Sigmoid colon (tissue), 4 donors: ENCODE measurements around the gene TMEM201.
"Not testable (repeated sequence)": the region's sequence is repeated elsewhere in the genome, so short reads cannot be mapped to it uniquely, and the experiment has no call there.

Source experiments
- EP300 ChIP-seq, 4 donors: sonication (generic); formaldehyde crosslinking; IDR thresholded peaks; one replicate each; pipeline ENCODE4 v1.6.1; 2017; ENCODE audit warnings: antibody characterized with exemption in 4 of 4
- POLR2A ChIP-seq, 2 donors: fragments of 450-650 bp; IDR thresholded peaks; one replicate each; pipeline ENCODE4 v1.6.1; 2016; ENCODE audit warnings: antibody characterized with exemption in 2 of 2, mild to moderate bottlenecking in 2 of 2, moderate library complexity in 2 of 2
- POLR2AphosphoS5 ChIP-seq, 4 donors: sonication (generic); formaldehyde crosslinking; IDR thresholded peaks; one replicate each; pipeline ENCODE4 v1.6.1; 2017; ENCODE audit warnings: antibody characterized with exemption in 4 of 4
- TF ChIP-seq, protein P1 (sequence below), 4 experiments: fragments of 450-650 bp in 3 of 4; fragments of 200-600 bp in 1 of 4; IDR thresholded peaks; one replicate each; pipeline ENCODE4 v1.5.1; 2016 to 2019; ENCODE audit warnings: antibody characterized with exemption in 4 of 4, mild to moderate bottlenecking in 3 of 4, moderate library complexity in 2 of 4

DNA sequence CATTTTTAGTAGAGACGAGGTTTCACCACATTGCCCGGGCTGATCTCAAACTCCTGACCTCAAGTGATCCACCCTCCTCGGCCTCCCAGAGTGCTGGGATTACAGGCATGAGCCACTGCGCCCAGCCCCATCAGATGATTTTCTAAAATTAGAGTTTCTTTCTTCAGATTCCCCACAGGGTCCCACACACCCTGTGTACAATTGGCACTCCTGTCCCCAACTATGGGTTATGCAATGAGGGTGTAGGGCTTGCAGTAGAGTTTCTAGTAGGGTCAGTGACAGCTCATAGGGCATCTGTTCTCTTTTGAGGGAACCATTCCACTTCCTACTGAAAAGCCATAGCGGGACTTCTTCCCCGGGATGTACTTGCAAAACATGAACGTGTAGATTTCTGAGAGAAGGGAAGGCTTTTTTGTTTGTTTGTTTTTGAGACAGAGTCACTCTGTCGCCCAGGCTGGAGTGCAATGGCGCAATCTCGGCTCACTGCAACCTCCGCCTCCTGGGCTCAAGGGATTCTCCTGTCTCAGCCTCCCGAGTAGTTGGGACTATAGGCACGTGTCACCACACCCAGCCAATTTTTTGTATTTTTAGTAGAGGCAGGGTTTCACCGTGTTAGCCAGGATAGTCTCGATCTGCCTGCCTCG, 17.7 kb upstream of the TMEM201 start:
- TF ChIP-seq, protein P1, sequence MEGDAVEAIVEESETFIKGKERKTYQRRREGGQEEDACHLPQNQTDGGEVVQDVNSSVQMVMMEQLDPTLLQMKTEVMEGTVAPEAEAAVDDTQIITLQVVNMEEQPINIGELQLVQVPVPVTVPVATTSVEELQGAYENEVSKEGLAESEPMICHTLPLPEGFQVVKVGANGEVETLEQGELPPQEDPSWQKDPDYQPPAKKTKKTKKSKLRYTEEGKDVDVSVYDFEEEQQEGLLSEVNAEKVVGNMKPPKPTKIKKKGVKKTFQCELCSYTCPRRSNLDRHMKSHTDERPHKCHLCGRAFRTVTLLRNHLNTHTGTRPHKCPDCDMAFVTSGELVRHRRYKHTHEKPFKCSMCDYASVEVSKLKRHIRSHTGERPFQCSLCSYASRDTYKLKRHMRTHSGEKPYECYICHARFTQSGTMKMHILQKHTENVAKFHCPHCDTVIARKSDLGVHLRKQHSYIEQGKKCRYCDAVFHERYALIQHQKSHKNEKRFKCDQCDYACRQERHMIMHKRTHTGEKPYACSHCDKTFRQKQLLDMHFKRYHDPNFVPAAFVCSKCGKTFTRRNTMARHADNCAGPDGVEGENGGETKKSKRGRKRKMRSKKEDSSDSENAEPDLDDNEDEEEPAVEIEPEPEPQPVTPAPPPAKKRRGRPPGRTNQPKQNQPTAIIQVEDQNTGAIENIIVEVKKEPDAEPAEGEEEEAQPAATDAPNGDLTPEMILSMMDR (IDR thresholded peaks at IDR 0.05), result not testable (repeated sequence)
- not testable (repeated sequence) for TF ChIP-seq POLR2A, POLR2AphosphoS5, EP300 (IDR thresholded peaks at IDR 0.05)
